Peyer's patch (tissue), 4 donors: ENCODE data around the gene BAAT.

Experiments
- CTCF ChIP-seq, 6 experiments: fragments of 450-650 bp in 4 of 6; fragments of 200-600 bp in 2 of 6; sonication (generic) in 1 of 6; IDR thresholded peaks; one replicate each; pipeline ENCODE4 v1.5.1; 2017 to 2019; ENCODE audit warnings: antibody characterized with exemption in 6 of 6, mild to moderate bottlenecking in 3 of 6, moderate library complexity in 1 of 6
- POLR2A ChIP-seq, 2 donors: fragments of 450-650 bp; IDR thresholded peaks; one replicate each; pipeline ENCODE4 v1.5.1; 2017; ENCODE audit warnings: antibody characterized with exemption in 2 of 2, mild to moderate bottlenecking in 2 of 2, moderate library complexity in 2 of 2

GRCh38 chr9:101315112-101315450 lies 69.7 kb downstream of the BAAT start:
- TF ChIP-seq CTCF (IDR thresholded peaks at IDR 0.05) = no peak
- no peak for TF ChIP-seq POLR2A (IDR thresholded peaks at IDR 0.05)
